ENCODE results near the gene IQUB.

DNA sequence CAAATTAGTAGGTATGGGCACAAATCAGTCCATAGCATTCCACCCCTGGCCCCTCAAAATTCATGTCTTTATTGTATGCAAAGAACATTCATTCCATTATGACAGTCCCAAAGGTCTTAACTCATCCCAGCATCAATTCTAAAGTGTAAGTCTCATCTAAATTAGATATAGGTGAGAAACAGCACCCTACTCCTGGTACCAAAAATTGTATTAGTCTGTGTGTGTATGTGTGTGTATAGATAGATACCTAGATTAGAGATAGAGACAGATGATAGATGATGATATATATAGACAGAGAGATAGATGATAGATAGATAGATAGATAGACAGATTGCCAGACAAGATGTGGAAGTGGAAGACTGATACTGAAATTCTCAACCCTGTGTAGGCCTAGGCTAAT, 109.9 kb downstream of the IQUB start:
- TF ChIP-seq, protein P1, sequence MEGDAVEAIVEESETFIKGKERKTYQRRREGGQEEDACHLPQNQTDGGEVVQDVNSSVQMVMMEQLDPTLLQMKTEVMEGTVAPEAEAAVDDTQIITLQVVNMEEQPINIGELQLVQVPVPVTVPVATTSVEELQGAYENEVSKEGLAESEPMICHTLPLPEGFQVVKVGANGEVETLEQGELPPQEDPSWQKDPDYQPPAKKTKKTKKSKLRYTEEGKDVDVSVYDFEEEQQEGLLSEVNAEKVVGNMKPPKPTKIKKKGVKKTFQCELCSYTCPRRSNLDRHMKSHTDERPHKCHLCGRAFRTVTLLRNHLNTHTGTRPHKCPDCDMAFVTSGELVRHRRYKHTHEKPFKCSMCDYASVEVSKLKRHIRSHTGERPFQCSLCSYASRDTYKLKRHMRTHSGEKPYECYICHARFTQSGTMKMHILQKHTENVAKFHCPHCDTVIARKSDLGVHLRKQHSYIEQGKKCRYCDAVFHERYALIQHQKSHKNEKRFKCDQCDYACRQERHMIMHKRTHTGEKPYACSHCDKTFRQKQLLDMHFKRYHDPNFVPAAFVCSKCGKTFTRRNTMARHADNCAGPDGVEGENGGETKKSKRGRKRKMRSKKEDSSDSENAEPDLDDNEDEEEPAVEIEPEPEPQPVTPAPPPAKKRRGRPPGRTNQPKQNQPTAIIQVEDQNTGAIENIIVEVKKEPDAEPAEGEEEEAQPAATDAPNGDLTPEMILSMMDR (IDR thresholded peaks at IDR 0.05), result no peak
- TF ChIP-seq POLR2A (IDR thresholded peaks at IDR 0.05), result no peak

All from thyroid gland (tissue), 4 donors.